ENCODE results near the gene KIF5A. TPM values are rescaled to one million over a fixed set of nuclear protein-coding genes. Genes with fewer than 3 reads are reported as not detected.

Gene KIF5A
- total RNA-seq, 4 donors from 2014 or later = 0.08 to 1.2 (median 0.23) TPM

- no peak overlapping the region for H3K4me3 ChIP-seq (ENCODE audit: low read depth, poor library complexity, severe bottlenecking)
- TF ChIP-seq, protein P1, sequence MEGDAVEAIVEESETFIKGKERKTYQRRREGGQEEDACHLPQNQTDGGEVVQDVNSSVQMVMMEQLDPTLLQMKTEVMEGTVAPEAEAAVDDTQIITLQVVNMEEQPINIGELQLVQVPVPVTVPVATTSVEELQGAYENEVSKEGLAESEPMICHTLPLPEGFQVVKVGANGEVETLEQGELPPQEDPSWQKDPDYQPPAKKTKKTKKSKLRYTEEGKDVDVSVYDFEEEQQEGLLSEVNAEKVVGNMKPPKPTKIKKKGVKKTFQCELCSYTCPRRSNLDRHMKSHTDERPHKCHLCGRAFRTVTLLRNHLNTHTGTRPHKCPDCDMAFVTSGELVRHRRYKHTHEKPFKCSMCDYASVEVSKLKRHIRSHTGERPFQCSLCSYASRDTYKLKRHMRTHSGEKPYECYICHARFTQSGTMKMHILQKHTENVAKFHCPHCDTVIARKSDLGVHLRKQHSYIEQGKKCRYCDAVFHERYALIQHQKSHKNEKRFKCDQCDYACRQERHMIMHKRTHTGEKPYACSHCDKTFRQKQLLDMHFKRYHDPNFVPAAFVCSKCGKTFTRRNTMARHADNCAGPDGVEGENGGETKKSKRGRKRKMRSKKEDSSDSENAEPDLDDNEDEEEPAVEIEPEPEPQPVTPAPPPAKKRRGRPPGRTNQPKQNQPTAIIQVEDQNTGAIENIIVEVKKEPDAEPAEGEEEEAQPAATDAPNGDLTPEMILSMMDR (IDR thresholded peaks at IDR 0.05) = no peak
- no peak for TF ChIP-seq POLR2A (IDR thresholded peaks at IDR 0.05)
- intact Hi-C loops (cut with DNase I; ENCODE audit: low total_unique reads) = no loop called here
- WGBS, 2 donors = 32 to 42% methylated on average over 2 of the region's 2 CpGs
- no peak for DNase-seq (ENCODE audit: low spot score in 2 of 2)
Measured at GRCh38 chr12:57548488-57548887, 1.4 kb upstream of the KIF5A start.

DNA sequence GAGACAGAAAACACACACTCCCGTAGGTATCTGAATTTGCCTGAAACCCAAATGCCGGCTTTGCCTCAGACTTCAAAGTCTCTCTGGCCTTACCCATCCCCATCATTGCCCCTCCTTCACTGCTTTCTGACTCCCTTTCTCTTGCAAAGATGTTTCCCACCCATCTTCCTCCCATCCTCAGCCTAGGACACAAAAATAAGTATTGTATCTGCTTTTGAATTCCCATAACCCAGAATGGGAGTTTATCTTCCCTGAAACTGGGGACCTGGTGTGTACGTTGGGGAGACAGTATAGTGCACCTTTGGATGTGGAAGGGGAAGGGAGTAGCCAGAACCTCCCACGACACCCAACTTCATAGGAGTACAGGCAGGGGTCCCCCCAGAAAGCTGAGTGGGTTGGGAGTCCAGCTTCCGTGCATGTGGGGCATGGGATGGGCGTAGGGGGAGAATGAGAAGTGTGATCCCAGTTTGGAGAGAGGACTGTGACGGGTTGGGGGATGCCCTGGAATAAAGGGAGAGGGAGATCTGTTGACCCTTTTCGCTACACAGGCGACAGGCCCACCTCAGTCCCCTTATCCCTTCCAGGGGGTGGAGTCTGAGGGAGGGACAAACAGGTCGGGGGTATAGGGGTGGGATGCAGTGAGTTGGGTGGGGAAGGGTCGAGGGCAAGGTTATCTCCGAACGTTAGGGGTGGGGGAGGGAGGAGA is 488 bp upstream of the KIF5A start:
- TF ChIP-seq POLR2A (IDR thresholded peaks at IDR 0.05) = no peak
- TF ChIP-seq, protein P1 (IDR thresholded peaks at IDR 0.05) = no peak
- 34% methylated on average over 13 of the region's 13 CpGs for WGBS, 2 donors
- no peak for DNase-seq (ENCODE audit: low spot score in 2 of 2)
- intact Hi-C loops (cut with DNase I; ENCODE audit: low total_unique reads) = no loop called here
- H3K4me3 ChIP-seq (ENCODE audit: low read depth, poor library complexity, severe bottlenecking) = no peak overlapping the region

- intact Hi-C loops (cut with DNase I; ENCODE audit: low total_unique reads) = no loop called here
- TF ChIP-seq, protein P1 (IDR thresholded peaks at IDR 0.05) = no peak
- no peak for TF ChIP-seq POLR2A (IDR thresholded peaks at IDR 0.05)
- H3K4me3 ChIP-seq (ENCODE audit: low read depth, poor library complexity, severe bottlenecking) = no peak overlapping the region
- DNase-seq (ENCODE audit: low spot score in 2 of 2) = no peak
- WGBS, 2 donors = 71 to 73% methylated on average over 7 of the region's 7 CpGs
Measured at GRCh38 chr12:57550641-57551549, 1.1 kb downstream of the KIF5A start.

DNA sequence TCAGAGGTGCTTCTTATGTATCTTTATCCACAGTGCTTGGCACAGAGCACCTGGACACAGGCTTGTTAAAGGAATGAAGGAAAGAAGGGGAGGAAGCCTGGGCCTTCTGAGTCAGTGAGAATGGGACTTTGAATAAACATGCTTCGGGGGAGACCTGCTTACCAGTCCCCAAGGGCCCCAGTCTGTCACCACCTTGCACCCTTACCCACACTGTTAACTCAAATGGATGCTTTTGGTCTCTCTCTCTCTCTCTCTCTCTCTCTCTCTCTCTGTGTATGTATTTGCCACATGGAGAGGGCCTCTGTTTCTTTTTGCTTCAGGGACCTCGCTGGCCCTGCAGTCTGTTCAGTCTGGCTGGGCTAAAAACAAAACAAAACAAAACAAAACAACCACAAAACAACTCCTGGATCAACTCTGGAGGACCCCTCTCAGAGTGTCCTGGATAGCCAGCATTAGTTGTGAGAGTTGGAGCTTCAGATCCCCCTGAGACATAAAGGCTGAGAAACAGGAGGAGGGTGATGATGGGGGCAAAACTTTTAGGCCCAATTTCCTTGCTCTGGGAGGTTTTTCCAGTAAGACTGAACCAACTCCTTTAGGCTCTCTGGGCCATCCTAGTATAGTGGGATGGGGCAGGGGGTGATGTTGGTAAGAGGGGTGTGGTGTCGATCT is 1.9 kb downstream of the KIF5A start:
- DNase-seq (ENCODE audit: low spot score in 2 of 2) = no peak
- WGBS, 2 donors = 88 to 89% methylated on average over 3 of the region's 3 CpGs
- intact Hi-C loops (cut with DNase I; ENCODE audit: low total_unique reads) = no loop called here
- TF ChIP-seq POLR2A (IDR thresholded peaks at IDR 0.05) = no peak
- TF ChIP-seq, protein P1 (IDR thresholded peaks at IDR 0.05) = no peak
- no peak overlapping the region for H3K4me3 ChIP-seq (ENCODE audit: low read depth, poor library complexity, severe bottlenecking)

- no peak overlapping the region for H3K4me3 ChIP-seq (ENCODE audit: low read depth, poor library complexity, severe bottlenecking)
- intact Hi-C loops (cut with DNase I; ENCODE audit: low total_unique reads) = no loop called here
- WGBS, 2 donors = 72 to 96% methylated on average over 2 of the region's 2 CpGs
- no peak for DNase-seq (ENCODE audit: low spot score in 2 of 2)
- no peak for TF ChIP-seq POLR2A (IDR thresholded peaks at IDR 0.05)
- TF ChIP-seq, protein P1 (IDR thresholded peaks at IDR 0.05) = no peak
Measured at GRCh38 chr12:57552306-57552651, 2.4 kb downstream of the KIF5A start.

Data from lower leg skin (tissue), 4 donors.